SHP77 (cell line): ENCODE measurements around the gene LSP1.

ENCODE experiments used
- DNase-seq, 2 experiments: peaks; one replicate each; lab custom pipeline; 2025; lab: John Stamatoyannopoulos, UW

Gene LSP1

GRCh38 chr11:1837171-1838076 is 15.5 kb upstream of the LSP1 start:
- peak in 1 of 2 experiments; percentile 7 for DNase-seq

- no peak for DNase-seq
These were observed 14.8 kb upstream of the LSP1 start for GRCh38 chr11:1838077-1838425.

DNA sequence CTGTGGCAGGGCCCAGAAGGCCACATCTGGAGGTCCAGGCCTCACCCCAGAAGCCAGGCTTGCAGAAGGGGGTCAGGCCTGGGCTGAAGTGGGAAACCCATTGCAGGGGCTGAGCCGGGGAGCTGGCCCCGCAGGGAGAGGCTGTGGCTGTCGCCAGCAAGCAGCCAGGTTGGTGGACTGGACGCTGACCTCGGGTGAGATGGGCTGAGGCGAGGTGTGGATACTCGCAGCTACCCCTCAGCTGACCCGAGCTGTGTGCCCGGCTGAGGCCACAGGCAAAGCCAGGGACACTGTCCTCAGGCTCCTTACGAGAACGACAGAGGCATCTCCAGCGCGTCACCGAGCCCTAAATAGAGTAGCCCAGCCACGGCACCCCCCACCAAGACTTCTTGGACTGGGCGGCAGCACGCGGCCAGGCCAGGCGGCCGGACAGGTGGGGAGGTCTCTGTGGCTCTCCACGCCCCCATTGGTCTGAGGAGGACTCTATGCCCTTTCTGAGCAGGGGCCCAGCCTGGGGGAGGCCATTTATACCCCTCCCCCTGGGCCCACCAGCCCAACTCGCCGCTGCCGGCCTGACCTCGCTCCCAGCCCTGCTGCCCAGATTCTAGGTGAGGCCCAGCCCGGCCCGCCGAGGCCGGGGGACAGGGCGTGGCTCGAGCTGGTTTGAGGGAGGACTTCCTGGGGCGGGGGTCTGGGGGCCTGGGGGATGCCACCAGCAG is 14.3 kb upstream of the LSP1 start, which contains the start of gene TNNI2:
TNNI2 (plus strand) TSS at position 556 of the 719 bp plus-strand sequence. CDS start 716 bp downstream, outside the sequence.
- no peak for DNase-seq

GRCh38 chr11:1839204-1839923 is 13.5 kb upstream of the LSP1 start:
- DNase-seq = no peak

GRCh38 chr11:1839924-1840779 is 12.7 kb upstream of the LSP1 start:
- no peak for DNase-seq

DNA sequence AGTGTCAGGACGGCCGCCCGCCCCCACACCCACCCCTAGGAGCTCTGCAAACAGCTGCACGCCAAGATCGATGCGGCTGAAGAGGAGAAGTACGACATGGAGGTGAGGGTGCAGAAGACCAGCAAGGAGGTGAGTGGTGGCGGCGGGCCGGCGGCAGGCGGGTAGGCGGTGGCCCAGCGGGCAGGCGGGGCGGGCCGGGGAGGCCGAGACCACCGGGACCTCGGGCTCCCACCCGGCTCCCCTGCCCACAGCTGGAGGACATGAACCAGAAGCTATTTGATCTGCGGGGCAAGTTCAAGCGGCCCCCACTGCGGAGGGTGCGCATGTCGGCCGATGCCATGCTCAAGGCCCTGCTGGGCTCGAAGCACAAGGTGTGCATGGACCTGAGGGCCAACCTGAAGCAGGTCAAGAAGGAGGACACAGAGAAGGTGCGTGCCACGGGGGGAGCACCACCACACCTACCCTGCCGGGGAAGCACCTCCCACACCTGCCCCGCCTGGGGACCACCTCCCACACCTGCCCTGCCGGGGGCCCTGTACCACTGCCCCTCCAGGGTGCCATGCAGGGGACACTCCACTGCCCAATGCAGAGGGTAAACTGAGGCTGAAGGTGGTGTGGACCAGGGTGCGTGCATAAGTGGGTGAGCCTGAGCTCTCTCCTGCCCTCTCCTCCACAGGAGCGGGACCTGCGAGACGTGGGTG is 12.0 kb upstream of the LSP1 start:
- DNase-seq = no peak

GRCh38 chr11:1841511-1842148 is 11.3 kb upstream of the LSP1 start:
- no peak for DNase-seq

GRCh38 chr11:1842149-1843097 is 10.5 kb upstream of the LSP1 start:
- no peak for DNase-seq

DNA sequence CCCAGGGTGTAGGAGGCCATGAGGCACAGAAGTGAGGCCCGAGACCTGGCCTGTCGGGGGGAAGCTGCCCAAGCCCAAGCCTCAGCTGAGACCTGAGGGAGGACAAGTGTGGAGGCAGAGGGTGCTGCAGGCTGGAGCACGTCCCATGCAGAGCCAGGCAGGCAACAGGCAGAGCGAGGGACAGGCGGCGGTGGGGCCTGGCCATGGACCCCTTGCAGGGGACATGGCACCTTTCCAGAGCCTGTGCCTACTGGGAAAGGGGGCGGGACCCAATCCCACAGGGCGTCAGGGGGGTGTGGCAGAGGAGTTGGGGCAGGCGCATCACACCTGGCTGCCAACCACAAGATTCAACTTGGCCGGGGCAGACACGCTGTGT is 9.8 kb upstream of the LSP1 start:
- DNase-seq = no peak

DNA sequence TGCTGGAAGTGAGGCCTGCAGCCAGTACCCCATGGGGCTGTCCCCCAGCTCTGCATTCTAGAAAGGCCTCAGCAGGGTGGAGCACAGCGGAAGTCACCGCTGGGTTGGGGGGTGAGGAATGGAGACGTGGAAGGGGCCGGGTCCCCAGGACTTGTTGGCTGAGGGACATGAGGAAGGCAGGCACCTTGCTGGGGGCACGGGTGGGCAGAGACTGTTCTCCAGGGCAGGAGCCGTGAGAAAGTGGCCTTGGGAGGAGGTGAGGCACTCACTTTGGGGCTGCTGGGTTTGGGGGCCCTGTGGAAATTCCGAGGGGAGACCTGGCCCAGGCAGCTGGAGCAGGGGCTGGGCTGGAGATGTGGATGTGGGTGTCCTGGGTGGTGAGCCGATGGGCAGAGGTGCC is 9.1 kb upstream of the LSP1 start:
- DNase-seq = no peak

GRCh38 chr11:1844221-1845094 is 8.4 kb upstream of the LSP1 start:
- DNase-seq = no peak

DNA sequence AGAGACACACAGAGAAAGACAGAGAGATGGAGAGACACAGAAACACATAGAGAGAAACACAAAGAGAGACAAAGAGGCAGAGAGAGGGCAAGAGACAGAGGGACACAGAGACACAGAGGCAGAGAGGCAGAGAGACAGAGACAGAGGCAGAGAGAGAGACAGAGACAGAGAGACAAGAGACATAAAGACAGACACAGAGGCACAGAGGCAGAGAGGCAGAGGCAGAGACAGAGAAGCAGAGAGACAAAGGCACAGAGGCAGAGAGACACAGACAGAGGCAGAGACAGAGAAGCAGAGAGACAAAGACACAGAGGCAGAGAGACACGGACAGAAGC is 7.8 kb upstream of the LSP1 start:
- no peak for DNase-seq

DNA sequence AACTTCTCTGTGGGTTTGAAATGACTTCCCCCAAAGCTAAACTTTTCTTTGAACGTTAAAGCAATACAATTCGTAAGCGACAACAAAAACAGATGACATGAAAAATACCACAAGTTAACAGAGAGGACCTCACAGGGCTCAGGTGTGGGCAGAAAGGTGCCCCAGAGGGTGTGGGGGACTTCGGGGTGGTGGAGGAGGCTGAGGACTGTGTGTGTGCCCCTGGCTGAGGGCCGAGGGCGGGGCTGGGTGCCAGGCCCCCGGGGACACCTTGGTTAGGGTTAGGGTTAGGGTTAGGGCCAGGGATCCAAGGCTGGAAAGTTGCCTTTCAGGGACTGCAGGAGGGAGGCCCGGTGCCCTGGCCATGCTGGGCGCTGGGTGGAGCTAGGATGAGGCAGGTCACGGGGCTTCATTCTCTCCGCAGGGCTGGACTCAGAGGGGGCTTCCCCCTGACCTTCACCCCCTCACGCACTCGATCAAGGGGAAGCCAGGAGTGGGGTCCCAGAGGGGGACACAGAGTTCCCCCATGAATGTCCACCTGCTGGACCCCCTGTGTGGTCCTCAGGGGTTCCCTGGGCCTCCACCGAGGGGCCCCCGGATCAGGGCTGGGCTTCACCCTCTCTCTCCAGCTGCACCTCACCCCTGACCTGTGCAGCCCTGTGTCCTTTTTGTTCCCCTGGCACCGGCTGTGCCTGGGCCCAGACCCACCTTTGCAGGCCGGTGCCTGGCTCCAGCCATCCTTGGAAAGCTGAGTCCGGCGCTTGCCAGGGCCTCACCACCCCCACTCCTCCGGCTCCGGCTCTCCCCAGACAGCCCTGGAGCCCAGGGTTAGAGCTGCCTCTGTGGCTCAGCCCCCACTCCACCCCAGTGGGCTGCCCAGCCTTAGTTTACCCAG is 7.1 kb upstream of the LSP1 start:
- no peak for DNase-seq

- DNase-seq = no peak
These were observed 6.4 kb upstream of the LSP1 start for GRCh38 chr11:1846453-1846932.

- DNase-seq = no peak
These were observed 5.7 kb upstream of the LSP1 start for GRCh38 chr11:1847006-1847735.

- no peak for DNase-seq
These were observed 4.8 kb upstream of the LSP1 start for GRCh38 chr11:1847926-1848639.
